ENCODE measurements around the gene FCER1G. TPM values are rescaled to one million over a fixed set of nuclear protein-coding genes. Genes with fewer than 3 reads are reported as not detected.

FCER1G gene
- total RNA-seq, 1 donor = 5.1 TPM

DNA sequence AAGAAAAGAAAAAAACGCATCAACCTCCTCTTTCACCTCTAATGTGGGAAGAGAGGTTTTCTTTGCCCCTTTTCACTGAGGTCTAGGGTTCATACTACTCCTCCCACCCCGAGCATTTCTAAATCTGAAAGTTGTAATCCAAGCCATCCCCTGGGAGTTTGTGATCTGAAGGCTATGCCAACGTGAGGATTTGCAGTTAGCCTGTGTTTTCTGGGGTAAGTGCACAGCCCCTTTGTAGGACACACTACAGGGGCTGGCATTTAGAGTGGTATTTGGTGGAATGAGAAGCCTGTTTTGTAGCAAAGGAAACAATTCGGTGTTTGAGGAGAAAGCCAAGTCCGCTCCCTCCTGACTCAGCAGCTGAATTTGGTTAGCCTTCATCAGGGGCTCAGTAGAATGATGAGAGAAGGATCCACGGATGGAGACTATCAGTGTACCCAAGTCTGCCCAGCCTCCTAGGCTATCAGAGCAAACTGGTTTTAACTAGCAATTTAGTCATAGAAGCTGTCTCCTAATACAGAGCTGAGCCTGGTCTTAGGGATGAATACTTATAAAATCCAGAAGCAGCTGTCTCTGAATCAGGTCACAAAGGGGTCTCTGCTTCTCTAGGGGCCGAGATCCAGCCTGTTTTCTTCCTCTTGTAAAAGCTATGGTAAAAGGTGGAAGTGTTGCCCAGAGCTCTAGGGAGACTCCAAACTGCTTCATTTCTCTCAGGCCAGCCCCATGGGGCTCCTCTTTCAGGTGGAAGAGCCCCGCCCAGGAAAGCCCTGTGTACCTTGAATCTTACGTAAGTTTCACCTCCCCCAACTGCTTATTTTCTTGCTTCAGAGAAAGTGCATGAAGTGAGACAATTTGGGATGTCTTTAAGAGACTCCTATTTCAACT is 45.5 kb downstream of the FCER1G start:
- no peak for DNase-seq (ENCODE audit: low read depth in 2 of 3, low spot score in 2 of 3)

DNA sequence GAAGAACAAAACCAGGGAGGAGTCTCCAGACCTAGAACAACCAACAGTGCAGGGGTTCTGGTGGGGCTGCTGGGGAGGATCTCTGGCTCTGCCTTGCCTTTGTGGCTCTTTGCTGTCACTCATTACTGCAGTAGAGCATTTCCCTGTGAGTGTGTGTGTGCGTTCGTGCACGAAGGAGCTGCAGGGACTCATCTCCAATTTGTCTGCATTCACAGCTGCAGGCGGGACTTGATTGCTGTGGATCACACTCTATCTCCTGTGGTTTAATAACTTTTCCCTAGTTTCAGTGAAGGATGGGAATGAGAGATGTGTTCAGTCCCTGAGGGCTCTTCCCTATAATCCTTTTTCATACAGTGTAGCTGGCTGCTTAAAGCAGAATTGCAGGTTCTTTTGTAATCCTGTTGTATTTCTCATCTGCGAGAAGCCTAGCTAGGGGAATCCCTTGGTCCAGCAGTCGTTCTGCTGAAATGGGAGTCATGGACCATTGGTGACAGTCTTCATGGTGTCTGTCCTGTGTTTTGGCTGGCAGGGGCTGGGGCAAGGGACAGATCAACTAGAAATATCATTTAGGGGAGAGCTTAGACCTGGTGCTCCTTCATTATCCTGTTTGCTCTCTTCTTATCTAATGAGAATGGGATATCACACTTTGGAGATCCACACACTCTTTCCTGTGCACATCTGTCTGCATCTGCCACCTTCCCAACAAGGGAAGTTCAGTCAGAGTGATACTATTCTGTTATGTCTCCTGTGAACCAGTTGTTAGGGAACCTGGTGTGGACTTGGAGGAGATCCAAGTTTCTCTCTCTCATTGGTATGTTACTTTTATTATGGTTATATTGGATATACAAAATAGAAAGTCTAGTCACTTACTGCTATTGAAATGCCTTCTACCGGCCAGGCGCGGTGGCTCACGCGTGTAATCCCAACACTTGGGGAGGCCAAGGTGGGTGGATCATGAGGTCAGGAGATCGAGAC is 46.5 kb downstream of the FCER1G start:
- peak in 2 of 3 donors; percentile 9 to 56 for DNase-seq (ENCODE audit: low read depth in 2 of 3, low spot score in 2 of 3)

DNA sequence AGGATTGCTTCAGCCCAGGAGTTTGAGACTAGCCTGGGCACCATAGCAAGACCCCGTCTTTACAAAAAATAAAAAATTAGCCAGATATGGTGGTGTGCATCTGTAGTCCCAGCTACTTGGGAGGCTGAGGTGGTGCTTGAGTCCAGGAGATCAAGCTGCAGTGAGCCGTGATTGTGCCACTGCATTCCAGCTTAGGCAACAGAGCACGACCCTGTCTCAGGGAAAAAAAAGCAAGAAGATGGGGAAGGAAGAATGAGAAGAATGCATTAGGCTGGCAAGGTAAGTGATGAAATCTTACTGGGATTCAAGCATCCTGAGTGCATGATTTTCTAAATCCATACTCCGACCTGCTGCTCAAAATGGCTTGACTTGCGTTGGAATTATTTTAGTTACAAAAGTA is 50.2 kb downstream of the FCER1G start:
- no peak for DNase-seq (ENCODE audit: low read depth in 2 of 3, low spot score in 2 of 3)

DNA sequence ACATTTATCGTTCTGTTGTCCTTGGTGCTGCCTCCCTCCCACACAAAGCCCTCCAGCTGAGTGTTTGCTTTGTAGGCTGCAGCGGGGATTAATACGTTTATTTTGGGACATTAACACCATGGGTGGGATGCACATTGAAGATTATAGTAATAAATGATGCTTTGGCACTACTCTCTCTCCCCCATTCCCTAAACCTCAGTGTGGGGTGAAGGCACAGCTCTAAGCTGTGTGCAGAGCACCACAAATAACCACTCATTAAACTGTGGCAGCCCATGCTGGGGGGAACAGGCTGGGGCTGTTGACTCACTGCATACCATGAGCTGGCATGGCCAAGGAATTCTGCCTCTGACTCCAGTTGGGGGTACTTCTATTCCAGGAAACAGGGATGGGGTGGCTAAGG is 51.1 kb downstream of the FCER1G start:
- no peak for DNase-seq (ENCODE audit: low read depth in 2 of 3, low spot score in 2 of 3)

DNA sequence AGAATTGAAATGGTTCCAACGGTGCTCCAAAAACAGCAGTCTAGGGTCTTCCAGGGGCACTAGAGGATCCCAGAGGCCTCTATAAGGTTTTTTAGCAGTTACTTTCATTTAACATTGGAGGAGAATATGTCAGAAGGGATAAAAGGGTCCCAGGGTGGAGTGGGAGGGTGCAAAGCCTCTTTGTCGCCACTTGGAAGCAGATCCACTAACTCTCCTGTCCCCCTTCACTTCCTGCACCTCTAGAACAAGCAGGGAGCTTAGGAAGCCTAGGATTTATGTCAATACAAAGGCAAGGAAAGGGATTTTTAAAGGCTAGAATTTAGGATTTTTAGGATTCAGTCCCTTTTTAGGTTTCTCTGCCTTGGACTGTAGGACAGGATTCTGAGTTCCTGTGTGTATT is 51.7 kb downstream of the FCER1G start:
- no peak for DNase-seq (ENCODE audit: low read depth in 2 of 3, low spot score in 2 of 3)

DNA sequence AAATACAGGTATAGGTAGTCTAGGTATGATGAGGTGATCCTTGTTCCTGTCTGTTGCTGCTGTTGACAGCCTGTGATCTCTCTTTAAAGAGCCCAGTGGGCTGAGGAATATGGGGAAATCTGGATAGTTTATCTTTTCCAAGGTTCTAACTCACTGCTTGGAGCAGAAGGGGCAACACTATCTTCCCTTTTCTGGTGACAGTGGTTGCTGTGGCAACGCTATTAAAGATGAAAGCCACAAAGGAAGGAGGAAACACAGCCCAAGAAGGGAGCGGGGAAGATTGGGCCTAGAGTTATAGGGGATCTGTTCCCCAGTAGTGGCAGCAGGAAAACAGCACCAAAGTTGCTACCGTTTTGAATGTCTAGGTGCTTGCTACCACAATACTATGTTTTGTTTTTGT is 52.2 kb downstream of the FCER1G start:
- peak in 2 of 3 donors; percentile 38 to 63 for DNase-seq (ENCODE audit: low read depth in 2 of 3, low spot score in 2 of 3)

Other genes starting within 250 kb of the FCER1G start
- 98.0 TPM for gene F11R, start 194.1 kb upstream of the FCER1G start, total RNA-seq
- 76.2 TPM for gene TSTD1, start 176.3 kb upstream of the FCER1G start, total RNA-seq
- gene USF1, start 169.3 kb upstream of the FCER1G start, total RNA-seq = 134 TPM
- 94.5 TPM for gene ARHGAP30, start 145.4 kb upstream of the FCER1G start, total RNA-seq
- under 0.01 TPM for gene NECTIN4, start 125.7 kb upstream of the FCER1G start, total RNA-seq
- gene KLHDC9, start 116.9 kb upstream of the FCER1G start, total RNA-seq = 2.4 TPM
- gene PFDN2, start 97.3 kb upstream of the FCER1G start, total RNA-seq = 21.8 TPM
- gene NIT1, start 97.2 kb upstream of the FCER1G start, total RNA-seq = 53.3 TPM
- 59.2 TPM for gene DEDD, start 82.6 kb upstream of the FCER1G start, total RNA-seq
- 173 TPM for gene UFC1, start 61.3 kb upstream of the FCER1G start, total RNA-seq
- 21.8 TPM for gene USP21, start 55.8 kb upstream of the FCER1G start, total RNA-seq
- 29.9 TPM for gene PPOX, start 48.9 kb upstream of the FCER1G start, total RNA-seq
- gene B4GALT3, start 37.8 kb upstream of the FCER1G start, total RNA-seq = 28.5 TPM
- under 0.01 TPM for gene ADAMTS4, start 16.2 kb upstream of the FCER1G start, total RNA-seq
- gene NDUFS2, start 12.9 kb upstream of the FCER1G start, total RNA-seq = 106 TPM
- not detected for gene APOA2, start 8.3 kb downstream of the FCER1G start, total RNA-seq
- gene TOMM40L, start 10.8 kb downstream of the FCER1G start, total RNA-seq = 21.5 TPM
- gene NR1I3, start 22.9 kb downstream of the FCER1G start, total RNA-seq = not detected
- 0.81 TPM for gene PCP4L1, start 43.5 kb downstream of the FCER1G start, total RNA-seq
- gene MPZ, start 94.7 kb downstream of the FCER1G start, total RNA-seq = 3.5 TPM
- 32.6 TPM for gene SDHC, start 99.1 kb downstream of the FCER1G start, total RNA-seq
- 1.3 TPM for gene CFAP126, start 152.6 kb downstream of the FCER1G start, total RNA-seq

All from hematopoietic multipotent progenitor cell (in vitro differentiated cells).